HFF-Myc (cell line): ENCODE results near the gene SP5.

Source experiments
- DNase-seq: peaks from one replicate; pipeline ENCODE4 v3.0.0-alpha.2; 2011; ENCODE audit warnings: low read depth; ENCODE audit errors: extremely low read depth
- H3K4me3 ChIP-seq: replicated peaks from 2 replicates; pipeline ENCODE4 v1.5.1; 2011; ENCODE audit warnings: low read depth, mild to moderate bottlenecking, control low read depth, low read length
- CTCF ChIP-seq: IDR thresholded peaks from 2 replicates; pipeline ENCODE4 v1.5.1; 2012; ENCODE audit warnings: mild to moderate bottlenecking, low read depth, low read length, control low read depth; ENCODE audit errors: missing control alignments

The SP5 gene

GRCh38 chr2:170714381-170715061 is 616 bp upstream of the SP5 start:
- no peak for DNase-seq
- no peak for TF ChIP-seq CTCF
- H3K4me3 ChIP-seq: peak overlapping the region; percentile 23; the same call in 1 of the 2 replicates

- no peak for DNase-seq
- H3K4me3 ChIP-seq: no peak overlapping the region
- TF ChIP-seq CTCF: no peak
These were observed 1.0 kb downstream of the SP5 start for GRCh38 chr2:170715932-170716777.

- DNase-seq: peak; percentile 6
- TF ChIP-seq CTCF: peak; percentile 45
- H3K4me3 ChIP-seq: no peak overlapping the region
These were observed 1.9 kb downstream of the SP5 start for GRCh38 chr2:170716851-170717598.

- no peak for TF ChIP-seq CTCF
- H3K4me3 ChIP-seq: no peak overlapping the region
- DNase-seq: no peak
These were observed 2.4 kb downstream of the SP5 start for GRCh38 chr2:170717599-170717963.

- TF ChIP-seq CTCF: no peak
- no peak overlapping the region for H3K4me3 ChIP-seq
- no peak for DNase-seq
These were observed 3.0 kb downstream of the SP5 start for GRCh38 chr2:170717991-170718589.

GRCh38 chr2:170719810-170720209 is 4.7 kb downstream of the SP5 start:
- no peak for DNase-seq
- H3K4me3 ChIP-seq: no peak overlapping the region
- TF ChIP-seq CTCF: no peak
